Measurements from ENCODE around the gene SLC7A1. TPM values are rescaled to one million over a fixed set of nuclear protein-coding genes. Genes with fewer than 3 reads are reported as not detected.

SLC7A1 gene
- total and polyA plus RNA-seq, 2 donors (not counting 3 experiments of a cell fraction or from before 2014, with no cell fraction given), result 21.0 to 79.3 TPM

- Histone ChIP-seq H3K4me2 (ENCODE audit: insufficient read depth, low read length) (no peak overlapping the region), H3K4me1 (ENCODE audit: control insufficient read depth, extremely low read depth, insufficient read depth, low read length) (peaks cover 34% of the 10 kb centered on the region), H2AFZ (ENCODE audit: low read depth, low read length) (no peak overlapping the region), H3K9ac (replicated peaks; ENCODE audit: extremely low read depth, insufficient read depth, low read length) (no peak overlapping the region), H3K27ac (ENCODE audit: insufficient read depth, low read depth, low read length) (peak overlapping the region; percentile 61), H3K27me3 (ENCODE audit: control insufficient read depth in 2 of 2, insufficient read depth in 2 of 2, low read length in 2 of 2) (no peaks in the 10 kb centered on the region), H4K20me1 (replicated peaks; ENCODE audit: control insufficient read depth, extremely low read depth, insufficient read depth, low read length) (no peaks in the 10 kb centered on the region), H3K79me2 (ENCODE audit: control insufficient read depth, insufficient read depth, low read length) (peaks cover 13% of the 10 kb centered on the region), H3K4me3 (replicated peaks in 1 of 3; ENCODE audit: insufficient read depth in 1 of 3, low read depth in 1 of 3, low read length in 3 of 3) (no peak overlapping the region), H3K9me3 (replicated peaks; ENCODE audit: control insufficient read depth, insufficient read depth, low read length) (no peaks in the 10 kb centered on the region), H3K36me3 (ENCODE audit: control insufficient read depth in 2 of 2, extremely low read depth in 1 of 2, insufficient read depth in 2 of 2, low read length in 2 of 2) (peaks cover 14 to 22% of the 10 kb centered on the region in 2 experiments), H3K9me1 (replicated peaks; ENCODE audit: control insufficient read depth, extremely low read depth, insufficient read depth, low read length) (no peaks in the 10 kb centered on the region)
- ChIA-PET CTCF (no interaction called here), POLR2A (no interaction called here)
- intact Hi-C loops (cut with micrococcal nuclease), result loop anchor here (5.0 kb wide), 1 partner anchor 71 kb away; no protein-coding TSS in a partner anchor
- dilution Hi-C loops (cut with MboI; ENCODE audit: extremely low pct_ligation_motif_present, low sequenced_read_pairs), result no loop called here
- FAIRE-seq, result peak; percentile 43
- no peak for DNase-seq (ENCODE audit: low read depth, low spot score)
- TF ChIP-seq CTCF (IDR thresholded peaks at IDR 0.05; ENCODE audit: extremely low read depth in 1 of 2, insufficient read depth in 1 of 2, low read depth in 1 of 2, low read length in 2 of 2) (no peak), MAX (IDR thresholded peaks at IDR 0.05; ENCODE audit: insufficient read depth, insufficient read length) (no peak), POLR2A (IDR thresholded peaks at IDR 0.05; ENCODE audit: low read depth, low read length) (no peak), MYC (IDR thresholded peaks at IDR 0.05; ENCODE audit: low read depth, low read length) (no peak), POLR2AphosphoS5 (IDR thresholded peaks at IDR 0.05; ENCODE audit: insufficient read depth, low read depth, low read length) (no peak), JUN (IDR thresholded peaks at IDR 0.05; ENCODE audit: borderline replicate concordance, insufficient read depth, insufficient read length, low read depth) (no peak), GATA2 (IDR thresholded peaks at IDR 0.05; ENCODE audit: insufficient read depth, insufficient read length, low read depth, low read length) (no peak), EZH2 (IDR thresholded peaks at IDR 0.05; ENCODE audit: borderline replicate concordance, low read depth, low read length, severe bottlenecking) (no peak), FOS (IDR thresholded peaks at IDR 0.05; ENCODE audit: borderline replicate concordance, insufficient read depth, low read length) (no peak)
- BruUV-seq (replicated peaks), result no TSS peak
Measured at GRCh38 chr13:29521336-29521735, 74.2 kb downstream of the SLC7A1 start.

All from endothelial cell of umbilical vein (primary cell).